GM12878 (cell line): Measurements from ENCODE around the gene KRTAP26-1.

Experiments
- CHD4 ChIP-seq: fragments of 200-600 bp; sonication (generic); IDR thresholded peaks from 2 replicates; pipeline ENCODE4 v1.6.1; 2016; ENCODE audit warnings: mild to moderate bottlenecking
- CTCF ChIP-seq, 3 experiments: IDR thresholded peaks in 2 of 3; conservative IDR thresholded peaks in 1 of 3; 2 replicates each; pipeline ENCODE4 v1.5.1; 2011; ENCODE audit warnings: low read depth in 3 of 3, low read length in 3 of 3, mild to moderate bottlenecking in 3 of 3, control low read depth in 2 of 3, moderate library complexity in 2 of 3, inconsistent platforms in 1 of 3, mixed read lengths in 1 of 3; ENCODE audit not compliant: control insufficient read depth in 2 of 3, insufficient read depth in 1 of 3; ENCODE audit errors: extremely low read depth in 1 of 3
- EP300 ChIP-seq, 2 experiments: fragments of 150-350 bp in 1 of 2; IDR thresholded peaks; 2 replicates each; pipeline ENCODE4 v1.6.1; 2011 to 2012; ENCODE audit warnings: low read depth in 2 of 2, low read length in 2 of 2, borderline replicate concordance in 1 of 2, improper control_type of control experiment in 1 of 2, inconsistent platforms in 1 of 2; ENCODE audit not compliant: control insufficient read depth in 1 of 2
- EZH2 ChIP-seq: IDR thresholded peaks from 2 replicates; pipeline ENCODE4 v1.6.1; 2012; ENCODE audit warnings: low read depth, mild to moderate bottlenecking, control low read depth, inconsistent platforms, low read length, borderline replicate concordance; ENCODE audit not compliant: control insufficient read depth
- FOXK2 ChIP-seq: fragments of 450-650 bp; IDR thresholded peaks from 2 replicates; pipeline ENCODE4 v1.6.1; 2017; ENCODE audit warnings: mild to moderate bottlenecking, moderate library complexity
- GABPA ChIP-seq: IDR thresholded peaks from 2 replicates; pipeline ENCODE4 v1.6.1; 2014; ENCODE audit warnings: antibody characterized with exemption, low read depth, mild to moderate bottlenecking, inconsistent platforms
- MAX ChIP-seq: IDR thresholded peaks from 2 replicates; pipeline ENCODE4 v1.6.1; 2012; ENCODE audit warnings: low read depth, low read length, improper control_type of control experiment
- NR2C1 ChIP-seq: fragments of 450-650 bp; IDR thresholded peaks from 2 replicates; pipeline ENCODE4 v1.6.1; 2017; ENCODE audit warnings: antibody characterized with exemption, mild to moderate bottlenecking, moderate library complexity
- NR2F1 ChIP-seq: fragments of 450-650 bp; conservative IDR thresholded peaks from 2 replicates; pipeline ENCODE4 v1.6.1; 2017; ENCODE audit warnings: mild to moderate bottlenecking
- NRF1 ChIP-seq: conservative IDR thresholded peaks from 2 replicates; pipeline ENCODE4 v1.6.1; 2011; ENCODE audit warnings: mild to moderate bottlenecking, low read depth, low read length, improper control_type of control experiment
- RAD21 ChIP-seq: IDR thresholded peaks from 2 replicates; pipeline ENCODE4 v1.6.1; 2011; ENCODE audit warnings: mild to moderate bottlenecking, low read depth, low read length, moderate library complexity; ENCODE audit not compliant: insufficient read depth

- TF ChIP-seq CTCF (IDR thresholded peaks at IDR 0.05 in 2 of 3, conservative IDR thresholded peaks at IDR 0.05 in 1 of 3; ENCODE audit: control insufficient read depth in 2 of 3, extremely low read depth in 1 of 3, insufficient read depth in 1 of 3, low read depth in 3 of 3, low read length in 3 of 3) (no peak), EP300 (IDR thresholded peaks at IDR 0.05; ENCODE audit: borderline replicate concordance in 1 of 2, control insufficient read depth in 1 of 2, low read depth in 2 of 2, low read length in 2 of 2) (no peak), CHD4 (no peak), EZH2 (no peak), NR2F1 (no peak), NR2C1 (no peak), FOXK2 (no peak), NRF1 (no peak), MAX (no peak), RAD21 (no peak), GABPA (no peak)
These were observed 17.7 kb upstream of the KRTAP26-1 start for GRCh38 chr21:30337772-30338171.
